ENCODE measurements around the gene RETREG1.

Gene RETREG1

GRCh38 chr5:16561660-16562059, 55.1 kb downstream of the RETREG1 start:
- H3K27me3 Mint-ChIP-seq: no peaks in the 10 kb centered on the region

GRCh38 chr5:16559702-16560101, 57.1 kb downstream of the RETREG1 start:
- H3K9me3 Mint-ChIP-seq (ENCODE audit: low read depth): no peaks in the 10 kb centered on the region

More at GRCh38 chr5:16561660-16562059, 55.1 kb downstream of the RETREG1 start:
- Mint-ChIP-seq H3K27ac (no peak overlapping the region), H3K36me3 (peaks cover 9% of the 10 kb centered on the region), H3K4me1 (ENCODE audit: low read depth) (peaks cover 43% of the 10 kb centered on the region), H3K9me3 (ENCODE audit: low read depth) (no peaks in the 10 kb centered on the region), H3K4me3 (no peak overlapping the region)

GRCh38 chr5:16558984-16559629, 57.7 kb downstream of the RETREG1 start:
- no peaks in the 10 kb centered on the region for H3K9me3 Mint-ChIP-seq (ENCODE audit: low read depth)
- peaks cover 47% of the 10 kb centered on the region for H3K4me1 Mint-ChIP-seq (ENCODE audit: low read depth)
- no peak overlapping the region for H3K4me3 Mint-ChIP-seq
- H3K36me3 Mint-ChIP-seq: peaks cover 5% of the 10 kb centered on the region
- H3K27ac Mint-ChIP-seq: no peak overlapping the region
- H3K27me3 Mint-ChIP-seq: no peaks in the 10 kb centered on the region

More at GRCh38 chr5:16559702-16560101, 57.1 kb downstream of the RETREG1 start:
- Mint-ChIP-seq H3K27ac (peak overlapping the region; percentile 10), H3K4me3 (no peak overlapping the region), H3K27me3 (no peaks in the 10 kb centered on the region), H3K4me1 (ENCODE audit: low read depth) (peaks cover 42% of the 10 kb centered on the region), H3K36me3 (peaks cover 5% of the 10 kb centered on the region)

- H3K27me3 Mint-ChIP-seq: no peaks in the 10 kb centered on the region
- no peaks in the 10 kb centered on the region for H3K9me3 Mint-ChIP-seq (ENCODE audit: low read depth)
- peaks cover 5% of the 10 kb centered on the region for H3K36me3 Mint-ChIP-seq
- peak overlapping the region; percentile 68 for H3K27ac Mint-ChIP-seq
- H3K4me3 Mint-ChIP-seq: no peak overlapping the region
- H3K4me1 Mint-ChIP-seq (ENCODE audit: low read depth): peaks cover 50% of the 10 kb centered on the region
Observed at GRCh38 chr5:16557477-16557876, 59.3 kb downstream of the RETREG1 start.

- Mint-ChIP-seq H3K27me3 (no peaks in the 10 kb centered on the region), H3K4me1 (ENCODE audit: low read depth) (peaks cover 60% of the 10 kb centered on the region), H3K9me3 (ENCODE audit: low read depth) (no peaks in the 10 kb centered on the region), H3K36me3 (peaks cover 5% of the 10 kb centered on the region), H3K4me3 (no peak overlapping the region), H3K27ac (no peak overlapping the region)
Observed at GRCh38 chr5:16554110-16554509, 62.7 kb downstream of the RETREG1 start.

- H3K27ac Mint-ChIP-seq: peak overlapping the region; percentile 46
- H3K27me3 Mint-ChIP-seq: no peaks in the 10 kb centered on the region
- peaks cover 2% of the 10 kb centered on the region for H3K36me3 Mint-ChIP-seq
- H3K4me3 Mint-ChIP-seq: no peak overlapping the region
- H3K9me3 Mint-ChIP-seq (ENCODE audit: low read depth): no peaks in the 10 kb centered on the region
- H3K4me1 Mint-ChIP-seq (ENCODE audit: low read depth): peaks cover 61% of the 10 kb centered on the region
Observed at GRCh38 chr5:16552666-16553343, 64.0 kb downstream of the RETREG1 start.

GRCh38 chr5:16551628-16552027, 65.2 kb downstream of the RETREG1 start:
- Mint-ChIP-seq H3K27ac (no peak overlapping the region), H3K27me3 (no peaks in the 10 kb centered on the region), H3K4me1 (ENCODE audit: low read depth) (peaks cover 65% of the 10 kb centered on the region), H3K9me3 (ENCODE audit: low read depth) (no peaks in the 10 kb centered on the region), H3K4me3 (no peak overlapping the region), H3K36me3 (no peaks in the 10 kb centered on the region)

GRCh38 chr5:16550316-16550952, 66.4 kb downstream of the RETREG1 start:
- Mint-ChIP-seq H3K4me1 (ENCODE audit: low read depth) (peaks cover 70% of the 10 kb centered on the region), H3K36me3 (peaks cover 3% of the 10 kb centered on the region), H3K9me3 (ENCODE audit: low read depth) (no peaks in the 10 kb centered on the region), H3K4me3 (no peak overlapping the region), H3K27me3 (no peaks in the 10 kb centered on the region), H3K27ac (no peak overlapping the region)

GRCh38 chr5:16549491-16550206, 67.1 kb downstream of the RETREG1 start:
- H3K4me1 Mint-ChIP-seq (ENCODE audit: low read depth): peaks cover 69% of the 10 kb centered on the region
- no peak overlapping the region for H3K27ac Mint-ChIP-seq
- no peaks in the 10 kb centered on the region for H3K9me3 Mint-ChIP-seq (ENCODE audit: low read depth)
- H3K4me3 Mint-ChIP-seq: no peak overlapping the region
- H3K36me3 Mint-ChIP-seq: peaks cover 3% of the 10 kb centered on the region
- no peaks in the 10 kb centered on the region for H3K27me3 Mint-ChIP-seq

GRCh38 chr5:16548812-16549211, 68.0 kb downstream of the RETREG1 start:
- Mint-ChIP-seq H3K27me3 (no peaks in the 10 kb centered on the region), H3K4me1 (ENCODE audit: low read depth) (peaks cover 70% of the 10 kb centered on the region), H3K9me3 (ENCODE audit: low read depth) (no peaks in the 10 kb centered on the region), H3K4me3 (no peak overlapping the region), H3K27ac (no peak overlapping the region), H3K36me3 (peaks cover 5% of the 10 kb centered on the region)

GRCh38 chr5:16548115-16548514, 68.7 kb downstream of the RETREG1 start:
- Mint-ChIP-seq H3K9me3 (ENCODE audit: low read depth) (no peaks in the 10 kb centered on the region), H3K4me1 (ENCODE audit: low read depth) (peaks cover 76% of the 10 kb centered on the region), H3K4me3 (no peak overlapping the region), H3K27me3 (no peaks in the 10 kb centered on the region), H3K27ac (no peak overlapping the region), H3K36me3 (peaks cover 5% of the 10 kb centered on the region)

GRCh38 chr5:16547200-16547842, 69.5 kb downstream of the RETREG1 start:
- no peaks in the 10 kb centered on the region for H3K27me3 Mint-ChIP-seq

GRCh38 chr5:16546732-16547131, 70.1 kb downstream of the RETREG1 start:
- Mint-ChIP-seq H3K27me3 (no peaks in the 10 kb centered on the region), H3K9me3 (ENCODE audit: low read depth) (no peaks in the 10 kb centered on the region), H3K36me3 (peaks cover 5% of the 10 kb centered on the region), H3K4me3 (no peak overlapping the region), H3K27ac (no peak overlapping the region), H3K4me1 (ENCODE audit: low read depth) (peaks cover 78% of the 10 kb centered on the region)

More at GRCh38 chr5:16547200-16547842, 69.5 kb downstream of the RETREG1 start:
- no peaks in the 10 kb centered on the region for H3K9me3 Mint-ChIP-seq (ENCODE audit: low read depth)
- no peak overlapping the region for H3K27ac Mint-ChIP-seq
- no peak overlapping the region for H3K4me3 Mint-ChIP-seq
- peaks cover 5% of the 10 kb centered on the region for H3K36me3 Mint-ChIP-seq
- H3K4me1 Mint-ChIP-seq (ENCODE audit: low read depth): peaks cover 77% of the 10 kb centered on the region

- peaks cover 80% of the 10 kb centered on the region for H3K4me1 Mint-ChIP-seq (ENCODE audit: low read depth)
- H3K36me3 Mint-ChIP-seq: peaks cover 5% of the 10 kb centered on the region
- H3K27ac Mint-ChIP-seq: no peak overlapping the region
- H3K9me3 Mint-ChIP-seq (ENCODE audit: low read depth): no peaks in the 10 kb centered on the region
- H3K27me3 Mint-ChIP-seq: no peaks in the 10 kb centered on the region
- H3K4me3 Mint-ChIP-seq: no peak overlapping the region
Observed at GRCh38 chr5:16544607-16545374, 72.0 kb downstream of the RETREG1 start.

Measured in activated naive CD8-positive, alpha-beta T cell (primary cell).